Ascending aorta (tissue), 2 donors: ENCODE measurements around the gene TBC1D14. TPM values are rescaled to one million over a fixed set of nuclear protein-coding genes. Genes with fewer than 3 reads are reported as not detected.
A peak's percentile ranks its signal among the peaks of the same experiment; 100 is the strongest.

Experiments used
- DNase-seq, 2 donors: peaks; one replicate each; pipeline ENCODE4 v3.0.0-alpha.2; 2019; ENCODE audit warnings: low spot score in 2 of 2
- H3K27ac ChIP-seq, 2 donors: fragments of 200-600 bp; sonication (generic); one replicate each; pipeline ENCODE4 v1.5.1; 2016 to 2017; ENCODE audit warnings: mild to moderate bottlenecking in 1 of 2
- H3K27me3 ChIP-seq: fragments of 200-600 bp; sonication (generic); one replicate; pipeline ENCODE4 v1.5.1; 2017
- H3K36me3 ChIP-seq, 2 donors: fragments of 200-600 bp; sonication (generic); one replicate each; pipeline ENCODE4 v1.5.1; 2016
- H3K4me1 ChIP-seq, 2 donors: fragments of 200-600 bp; sonication (generic); one replicate each; pipeline ENCODE4 v1.5.1; 2016 to 2017; ENCODE audit warnings: mild to moderate bottlenecking in 1 of 2
- H3K4me3 ChIP-seq, 2 donors: fragments of 200-600 bp; sonication (generic); one replicate each; pipeline ENCODE4 v1.5.1; 2016 to 2017; ENCODE audit warnings: mild to moderate bottlenecking in 1 of 2
- H3K9me3 ChIP-seq, 2 donors: fragments of 200-600 bp; sonication (generic); one replicate each; pipeline ENCODE4 v1.5.1; 2016
- CTCF ChIP-seq, 3 experiments: fragments of 200-600 bp in 2 of 3; fragments of 450-650 bp in 1 of 3; sonication (generic) in 2 of 3; IDR thresholded peaks; one replicate each; pipeline ENCODE4 v1.5.1; 2016 to 2019; ENCODE audit warnings: antibody characterized with exemption in 3 of 3, mild to moderate bottlenecking in 1 of 3, moderate library complexity in 1 of 3
- intact Hi-C: fragments of 100-400 bp; cut with DNase I; formaldehyde crosslinking; loops from one replicate; pipeline ENCODE4 v1.15.1; 2023
- total RNA-seq: library from RNA; depleted of rRNA; stranded (reverse); fragments of >200 nt; gene quantifications from one replicate; pipeline ENCODE4 v1.1.0, GENCODE V29; 2016

The TBC1D14 gene
- total RNA-seq, 1 donor from 2014 or later: 26.4 TPM

DNA sequence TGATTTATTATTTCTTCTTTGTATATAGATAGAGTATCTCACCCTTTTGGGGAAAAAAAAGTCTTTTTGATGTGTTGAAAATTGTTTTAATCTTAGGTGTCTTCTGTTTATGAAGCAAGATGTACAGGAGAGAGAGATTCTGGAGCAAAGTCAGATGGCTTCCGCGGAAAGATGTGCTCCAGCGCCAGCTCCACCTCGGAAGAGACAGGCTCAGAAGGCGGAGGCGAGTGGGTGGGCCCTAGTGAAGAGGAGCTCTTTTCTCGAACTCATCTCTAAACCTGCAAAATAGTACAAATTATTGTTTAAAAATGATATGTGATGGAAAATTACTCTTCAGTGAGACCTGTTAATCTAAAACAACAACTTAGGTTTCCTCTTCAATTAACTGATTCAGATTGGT lies 28.9 kb upstream of the TBC1D14 start:
- Histone ChIP-seq H3K9me3 (no peaks in the 10 kb centered on the region), H3K4me3 (no peak overlapping the region), H3K36me3 (peaks cover 52 to 76% of the 10 kb centered on the region in 2 donors), H3K4me1 (peaks cover 0 to 6% of the 10 kb centered on the region in 2 donors), H3K27ac (no peak overlapping the region), H3K27me3 (no peaks in the 10 kb centered on the region)
- TF ChIP-seq CTCF (IDR thresholded peaks at IDR 0.05): no peak
- no peak for DNase-seq
- intact Hi-C loops: loop anchor here (10.0 kb wide), 1 partner anchor 236 kb away; the partner anchor contains the start of gene MRFAP1

DNA sequence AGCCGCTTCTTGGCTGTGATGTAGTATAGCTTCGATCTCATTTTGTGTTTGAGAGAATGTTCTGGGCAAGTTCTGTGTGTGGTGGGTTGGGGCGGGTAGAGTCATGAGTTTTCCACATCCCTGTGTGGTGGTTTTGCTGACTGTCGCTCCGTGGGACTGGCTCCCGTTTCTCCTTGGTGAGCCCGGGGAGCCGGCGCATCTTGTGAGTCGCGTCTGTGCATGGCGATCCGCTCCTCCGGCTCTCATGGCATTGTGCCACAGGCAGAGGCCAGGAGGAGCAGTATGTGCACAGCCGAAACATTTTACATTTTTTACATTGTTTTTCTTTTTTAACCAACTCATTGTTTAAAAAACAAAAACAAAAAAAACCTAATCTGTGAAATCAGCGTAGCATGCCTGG lies 27.7 kb upstream of the TBC1D14 start:
- intact Hi-C loops: loop anchor here (10.0 kb wide), 1 partner anchor 237 kb away; the partner anchor contains the start of gene MRFAP1
- DNase-seq: no peak
- no peak for TF ChIP-seq CTCF (IDR thresholded peaks at IDR 0.05)
- no peaks in the 10 kb centered on the region for H3K27me3 ChIP-seq
- no peak overlapping the region for H3K4me3 ChIP-seq
- H3K27ac ChIP-seq: no peak overlapping the region
- peaks cover 2 to 14% of the 10 kb centered on the region in 2 donors for H3K4me1 ChIP-seq
- H3K9me3 ChIP-seq: no peaks in the 10 kb centered on the region
- H3K36me3 ChIP-seq: peaks cover 42 to 66% of the 10 kb centered on the region in 2 donors

- Histone ChIP-seq H3K27ac (no peak overlapping the region), H3K36me3 (peaks cover 24 to 41% of the 10 kb centered on the region in 2 donors), H3K4me3 (no peak overlapping the region), H3K9me3 (no peaks in the 10 kb centered on the region), H3K27me3 (no peaks in the 10 kb centered on the region), H3K4me1 (peaks cover 2 to 14% of the 10 kb centered on the region in 2 donors)
- intact Hi-C loops: loop anchor here (10.0 kb wide), 1 partner anchor 240 kb away; the partner anchor contains the start of gene MRFAP1
- peak in 1 of 2 donors; percentile 41 for DNase-seq
- no peak for TF ChIP-seq CTCF (IDR thresholded peaks at IDR 0.05)
Observed at GRCh38 chr4:6884341-6884870, 25.2 kb upstream of the TBC1D14 start.

- peak in 1 of 3 experiments; percentile 33 for TF ChIP-seq CTCF (IDR thresholded peaks at IDR 0.05)
- intact Hi-C loops: loop anchor here (2.0 to 10.0 kb wide), 2 partner anchors 23 to 241 kb away; partner anchors contain the start of genes MRFAP1 and TBC1D14
- Histone ChIP-seq H3K4me1 (peaks cover 2 to 14% of the 10 kb centered on the region in 2 donors), H3K36me3 (peaks cover 14 to 30% of the 10 kb centered on the region in 2 donors), H3K4me3 (peak overlapping the region in 1 of 2 donors; percentile 37), H3K27me3 (no peaks in the 10 kb centered on the region), H3K9me3 (no peaks in the 10 kb centered on the region), H3K27ac (peak overlapping the region; percentile 79 to 80)
- peak; percentile 50 to 87 for DNase-seq
Observed at GRCh38 chr4:6885953-6886557, 23.6 kb upstream of the TBC1D14 start.

DNA sequence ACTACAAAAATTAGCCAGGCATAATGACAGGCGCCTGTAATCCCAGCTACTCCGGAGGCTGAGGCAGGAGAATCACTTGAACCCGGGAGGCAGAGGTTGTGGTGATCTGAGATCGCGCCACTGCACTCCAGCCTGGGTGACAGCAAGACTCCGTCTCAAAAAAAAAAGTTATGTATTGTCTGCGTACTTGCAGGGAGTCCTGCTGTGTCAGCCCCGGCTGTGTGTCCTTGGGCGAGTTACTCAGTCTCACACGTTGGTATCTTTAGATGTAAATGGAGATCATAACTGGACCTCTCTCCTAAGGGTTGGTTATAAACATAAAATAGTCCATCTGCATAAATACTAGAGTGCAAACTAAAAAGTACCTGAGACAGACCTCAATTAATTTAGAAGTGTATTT lies 22.7 kb upstream of the TBC1D14 start:
- intact Hi-C loops: loop anchor here (2.0 to 10.0 kb wide), 2 partner anchors 22 to 242 kb away; partner anchors contain the start of genes MRFAP1 and TBC1D14
- TF ChIP-seq CTCF (IDR thresholded peaks at IDR 0.05): no peak
- peak overlapping the region in 1 of 2 donors; percentile 79 for H3K27ac ChIP-seq
- no peaks in the 10 kb centered on the region for H3K27me3 ChIP-seq
- H3K4me3 ChIP-seq: no peak overlapping the region
- peaks cover 2 to 14% of the 10 kb centered on the region in 2 donors for H3K4me1 ChIP-seq
- peaks cover 6 to 22% of the 10 kb centered on the region in 2 donors for H3K36me3 ChIP-seq
- peak in 1 of 2 donors; percentile 35 for DNase-seq
- no peaks in the 10 kb centered on the region for H3K9me3 ChIP-seq
